ENCODE measurements around the gene BICC1.

The BICC1 gene

DNA sequence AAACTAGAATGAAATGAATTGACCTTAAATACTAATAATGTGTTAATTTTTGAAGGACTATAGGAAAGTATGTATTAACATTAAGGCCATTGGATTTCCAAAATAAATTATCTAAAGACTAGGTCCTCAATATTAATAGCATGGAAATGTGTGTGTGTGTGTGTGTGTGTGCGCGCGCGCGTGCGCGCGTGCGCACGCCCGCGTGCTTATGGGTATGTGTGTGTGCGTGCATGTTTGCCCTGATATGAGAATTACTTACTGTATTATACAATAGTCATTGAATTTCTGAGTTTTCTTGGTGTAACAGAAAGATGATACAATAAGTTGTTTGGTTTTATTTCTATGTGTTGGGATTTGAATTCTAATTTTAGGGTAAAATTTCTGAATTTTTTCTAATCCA lies 205.9 kb downstream of the BICC1 start:
- Histone ChIP-seq H3K9ac (ENCODE audit: low read length) (no peak overlapping the region), H3K9me3 (ENCODE audit: control insufficient read depth, low read length) (no peaks in the 10 kb centered on the region), H3K4me1 (ENCODE audit: control insufficient read depth, insufficient read depth, low read length) (peaks cover 27% of the 10 kb centered on the region), H3K4me3 (ENCODE audit: low read length) (no peak overlapping the region), H3K36me3 (ENCODE audit: control insufficient read depth, insufficient read depth, low read length, severe bottlenecking) (no peaks in the 10 kb centered on the region), H3K27me3 (replicated peaks; ENCODE audit: control insufficient read depth, insufficient read depth, low read length) (no peaks in the 10 kb centered on the region)
- no peak for DNase-seq (ENCODE audit: low read depth)

DNA sequence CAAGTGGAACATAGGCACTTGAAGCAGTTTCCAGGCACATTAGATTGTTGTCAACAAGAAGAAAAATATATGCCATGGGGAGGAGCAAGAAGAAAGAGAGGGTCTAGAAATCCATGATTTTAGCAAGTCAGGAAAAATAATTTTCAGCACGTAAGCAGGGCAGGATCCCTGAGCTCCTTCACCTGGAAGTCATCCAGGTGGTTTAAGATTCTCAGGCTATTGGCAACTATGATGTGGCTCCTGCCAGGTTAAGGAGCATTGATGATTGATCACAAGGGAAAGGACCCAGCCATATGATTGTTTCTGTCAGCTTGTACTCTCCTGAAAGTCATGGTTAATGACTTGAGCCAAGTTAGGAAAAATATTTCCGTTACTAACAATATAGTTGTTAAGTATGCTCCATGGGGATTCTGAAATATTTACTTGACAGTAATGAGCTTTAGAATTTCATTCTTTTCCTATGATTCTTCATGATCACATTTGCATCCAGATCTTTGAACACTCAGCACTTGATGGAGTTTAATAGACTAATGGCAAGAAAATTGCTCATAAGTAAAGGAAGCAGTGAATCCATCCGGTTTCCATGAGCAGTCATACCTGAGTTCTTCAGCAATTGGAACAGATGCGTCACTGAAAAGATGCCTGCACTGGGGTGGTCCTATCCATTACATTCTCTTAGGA lies 209.1 kb downstream of the BICC1 start:
- Histone ChIP-seq H3K9me3 (ENCODE audit: control insufficient read depth, low read length) (no peaks in the 10 kb centered on the region), H3K4me1 (ENCODE audit: control insufficient read depth, insufficient read depth, low read length) (peaks cover 19% of the 10 kb centered on the region), H3K27me3 (replicated peaks; ENCODE audit: control insufficient read depth, insufficient read depth, low read length) (no peaks in the 10 kb centered on the region), H3K4me3 (ENCODE audit: low read length) (no peak overlapping the region), H3K9ac (ENCODE audit: low read length) (no peak overlapping the region), H3K36me3 (ENCODE audit: control insufficient read depth, insufficient read depth, low read length, severe bottlenecking) (no peaks in the 10 kb centered on the region)
- no peak for DNase-seq (ENCODE audit: low read depth)

DNA sequence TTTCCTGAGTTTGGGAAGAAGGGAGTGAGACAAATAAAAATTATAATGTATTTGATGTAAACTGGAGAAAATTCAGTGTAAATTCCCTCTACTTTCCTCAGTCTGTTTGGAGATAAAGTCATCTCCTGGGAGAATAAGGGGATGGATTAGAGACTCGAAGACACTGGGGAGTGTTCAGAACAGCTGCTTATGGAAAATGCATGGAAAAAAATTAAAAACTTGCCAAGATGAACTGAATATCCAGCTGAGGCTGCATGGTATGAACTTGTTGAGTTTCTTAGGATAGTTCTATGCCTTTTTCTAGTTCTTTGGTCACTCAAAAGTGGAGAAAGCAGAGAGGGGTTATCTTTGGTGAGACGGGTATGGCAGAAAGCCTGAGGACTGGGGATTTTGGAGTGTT lies 210.5 kb downstream of the BICC1 start:
- Histone ChIP-seq H3K9me3 (ENCODE audit: control insufficient read depth, low read length) (no peaks in the 10 kb centered on the region), H3K9ac (ENCODE audit: low read length) (no peak overlapping the region), H3K4me1 (ENCODE audit: control insufficient read depth, insufficient read depth, low read length) (peaks cover 13% of the 10 kb centered on the region), H3K36me3 (ENCODE audit: control insufficient read depth, insufficient read depth, low read length, severe bottlenecking) (no peaks in the 10 kb centered on the region), H3K27me3 (replicated peaks; ENCODE audit: control insufficient read depth, insufficient read depth, low read length) (no peaks in the 10 kb centered on the region), H3K4me3 (ENCODE audit: low read length) (no peak overlapping the region)
- DNase-seq (ENCODE audit: low read depth), result no peak

- peaks cover 13% of the 10 kb centered on the region for H3K4me1 ChIP-seq (ENCODE audit: control insufficient read depth, insufficient read depth, low read length)
- H3K4me3 ChIP-seq (ENCODE audit: low read length), result no peak overlapping the region
- DNase-seq (ENCODE audit: low read depth), result no peak
- no peaks in the 10 kb centered on the region for H3K9me3 ChIP-seq (ENCODE audit: control insufficient read depth, low read length)
- H3K9ac ChIP-seq (ENCODE audit: low read length), result no peak overlapping the region
- H3K36me3 ChIP-seq (ENCODE audit: control insufficient read depth, insufficient read depth, low read length, severe bottlenecking), result no peaks in the 10 kb centered on the region
- H3K27me3 ChIP-seq (replicated peaks; ENCODE audit: control insufficient read depth, insufficient read depth, low read length), result no peaks in the 10 kb centered on the region
These were observed 211.3 kb downstream of the BICC1 start for GRCh38 chr10:58723966-58724365.

- no peak overlapping the region for H3K4me3 ChIP-seq (ENCODE audit: low read length)
- no peak overlapping the region for H3K9ac ChIP-seq (ENCODE audit: low read length)
- no peak for DNase-seq (ENCODE audit: low read depth)
- H3K4me1 ChIP-seq (ENCODE audit: control insufficient read depth, insufficient read depth, low read length), result peaks cover 13% of the 10 kb centered on the region
- H3K36me3 ChIP-seq (ENCODE audit: control insufficient read depth, insufficient read depth, low read length, severe bottlenecking), result no peaks in the 10 kb centered on the region
- no peaks in the 10 kb centered on the region for H3K9me3 ChIP-seq (ENCODE audit: control insufficient read depth, low read length)
- no peaks in the 10 kb centered on the region for H3K27me3 ChIP-seq (replicated peaks; ENCODE audit: control insufficient read depth, insufficient read depth, low read length)
These were observed 212.1 kb downstream of the BICC1 start for GRCh38 chr10:58724781-58725180.

- H3K9me3 ChIP-seq (ENCODE audit: control insufficient read depth, low read length), result no peaks in the 10 kb centered on the region
- no peaks in the 10 kb centered on the region for H3K27me3 ChIP-seq (replicated peaks; ENCODE audit: control insufficient read depth, insufficient read depth, low read length)
- H3K9ac ChIP-seq (ENCODE audit: low read length), result no peak overlapping the region
- H3K36me3 ChIP-seq (ENCODE audit: control insufficient read depth, insufficient read depth, low read length, severe bottlenecking), result peaks cover 4% of the 10 kb centered on the region
- no peak overlapping the region for H3K4me3 ChIP-seq (ENCODE audit: low read length)
- peaks cover 10% of the 10 kb centered on the region for H3K4me1 ChIP-seq (ENCODE audit: control insufficient read depth, insufficient read depth, low read length)
- DNase-seq (ENCODE audit: low read depth), result no peak
These were observed 213.2 kb downstream of the BICC1 start for GRCh38 chr10:58725901-58726300.

- Histone ChIP-seq H3K9ac (ENCODE audit: low read length) (no peak overlapping the region), H3K4me3 (ENCODE audit: low read length) (no peak overlapping the region), H3K9me3 (ENCODE audit: control insufficient read depth, low read length) (peaks cover 4% of the 10 kb centered on the region), H3K36me3 (ENCODE audit: control insufficient read depth, insufficient read depth, low read length, severe bottlenecking) (peaks cover 4% of the 10 kb centered on the region), H3K27me3 (replicated peaks; ENCODE audit: control insufficient read depth, insufficient read depth, low read length) (no peaks in the 10 kb centered on the region), H3K4me1 (ENCODE audit: control insufficient read depth, insufficient read depth, low read length) (peaks cover 7% of the 10 kb centered on the region)
- DNase-seq (ENCODE audit: low read depth), result no peak
These were observed 215.0 kb downstream of the BICC1 start for GRCh38 chr10:58727633-58728032.

GRCh38 chr10:58731276-58731675 lies 218.6 kb downstream of the BICC1 start:
- no peak for DNase-seq (ENCODE audit: low read depth)
- peaks cover 4% of the 10 kb centered on the region for H3K36me3 ChIP-seq (ENCODE audit: control insufficient read depth, insufficient read depth, low read length, severe bottlenecking)
- H3K4me1 ChIP-seq (ENCODE audit: control insufficient read depth, insufficient read depth, low read length), result peaks cover 27% of the 10 kb centered on the region
- no peaks in the 10 kb centered on the region for H3K27me3 ChIP-seq (replicated peaks; ENCODE audit: control insufficient read depth, insufficient read depth, low read length)
- H3K9me3 ChIP-seq (ENCODE audit: control insufficient read depth, low read length), result peaks cover 4% of the 10 kb centered on the region
- H3K4me3 ChIP-seq (ENCODE audit: low read length), result no peak overlapping the region
- no peak overlapping the region for H3K9ac ChIP-seq (ENCODE audit: low read length)

GRCh38 chr10:58733436-58733835 lies 220.8 kb downstream of the BICC1 start:
- DNase-seq (ENCODE audit: low read depth), result no peak

DNA sequence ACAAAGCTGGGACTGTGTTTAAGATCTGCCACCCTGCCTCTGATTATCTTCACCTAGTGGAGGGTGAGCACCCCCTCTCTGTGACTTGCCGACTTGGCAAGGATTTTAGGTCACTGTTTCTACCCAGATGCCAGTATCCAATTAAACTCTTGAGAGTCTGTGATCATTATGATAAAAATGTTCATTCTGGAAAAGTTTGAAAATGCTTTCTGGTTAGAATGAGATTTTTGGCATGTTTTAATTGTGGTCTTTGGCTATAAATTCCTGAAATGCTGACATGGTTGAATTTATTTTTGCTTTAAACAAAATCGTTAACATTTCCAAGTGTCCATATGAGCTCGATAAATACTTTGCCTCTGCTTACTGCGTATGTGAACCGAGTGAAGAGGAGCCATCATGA lies 221.4 kb downstream of the BICC1 start:
- peaks cover 27% of the 10 kb centered on the region for H3K4me1 ChIP-seq (ENCODE audit: control insufficient read depth, insufficient read depth, low read length)

More at GRCh38 chr10:58733436-58733835, 220.8 kb downstream of the BICC1 start:
- peaks cover 4% of the 10 kb centered on the region for H3K36me3 ChIP-seq (ENCODE audit: control insufficient read depth, insufficient read depth, low read length, severe bottlenecking)
- H3K9ac ChIP-seq (ENCODE audit: low read length), result no peak overlapping the region
- peaks cover 4% of the 10 kb centered on the region for H3K9me3 ChIP-seq (ENCODE audit: control insufficient read depth, low read length)
- no peaks in the 10 kb centered on the region for H3K27me3 ChIP-seq (replicated peaks; ENCODE audit: control insufficient read depth, insufficient read depth, low read length)
- H3K4me3 ChIP-seq (ENCODE audit: low read length), result no peak overlapping the region
- H3K4me1 ChIP-seq (ENCODE audit: control insufficient read depth, insufficient read depth, low read length), result peaks cover 27% of the 10 kb centered on the region

DNA sequence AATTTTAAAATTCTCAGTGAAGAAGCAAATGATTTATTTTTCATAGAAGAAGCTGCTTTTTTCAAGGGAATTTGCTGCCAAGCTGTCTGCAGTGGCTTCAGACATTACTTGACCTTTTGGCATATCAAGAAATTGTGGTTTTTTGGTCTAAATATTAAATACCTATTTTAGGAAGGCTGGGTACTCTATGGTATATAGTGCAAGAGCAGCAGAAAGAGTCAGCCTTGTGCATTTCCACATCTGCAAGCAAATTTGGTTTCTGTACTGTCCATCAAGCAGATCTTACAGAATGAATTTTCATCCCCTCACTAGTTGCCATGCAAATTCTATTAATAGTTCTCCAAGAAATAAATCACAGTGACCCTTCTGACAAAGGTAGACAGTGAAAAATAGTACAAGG lies 222.0 kb downstream of the BICC1 start:
- peaks cover 4% of the 10 kb centered on the region for H3K9me3 ChIP-seq (ENCODE audit: control insufficient read depth, low read length)
- peak overlapping the region; percentile 9 for H3K4me3 ChIP-seq (ENCODE audit: low read length)
- peak; percentile 31 for DNase-seq (ENCODE audit: low read depth)
- H3K4me1 ChIP-seq (ENCODE audit: control insufficient read depth, insufficient read depth, low read length), result peaks cover 27% of the 10 kb centered on the region
- peaks cover 4% of the 10 kb centered on the region for H3K36me3 ChIP-seq (ENCODE audit: control insufficient read depth, insufficient read depth, low read length, severe bottlenecking)
- H3K27me3 ChIP-seq (replicated peaks; ENCODE audit: control insufficient read depth, insufficient read depth, low read length), result no peaks in the 10 kb centered on the region
- H3K9ac ChIP-seq (ENCODE audit: low read length), result peak overlapping the region; percentile 30

More for the DNA sequence above, 221.4 kb downstream of the BICC1 start:
- H3K27me3 ChIP-seq (replicated peaks; ENCODE audit: control insufficient read depth, insufficient read depth, low read length), result no peaks in the 10 kb centered on the region
- peaks cover 4% of the 10 kb centered on the region for H3K9me3 ChIP-seq (ENCODE audit: control insufficient read depth, low read length)
- H3K36me3 ChIP-seq (ENCODE audit: control insufficient read depth, insufficient read depth, low read length, severe bottlenecking), result peaks cover 4% of the 10 kb centered on the region
- peak; percentile 60 for DNase-seq (ENCODE audit: low read depth)
- H3K4me3 ChIP-seq (ENCODE audit: low read length), result peak overlapping the region; percentile 9
- H3K9ac ChIP-seq (ENCODE audit: low read length), result peak overlapping the region; percentile 30

DNA sequence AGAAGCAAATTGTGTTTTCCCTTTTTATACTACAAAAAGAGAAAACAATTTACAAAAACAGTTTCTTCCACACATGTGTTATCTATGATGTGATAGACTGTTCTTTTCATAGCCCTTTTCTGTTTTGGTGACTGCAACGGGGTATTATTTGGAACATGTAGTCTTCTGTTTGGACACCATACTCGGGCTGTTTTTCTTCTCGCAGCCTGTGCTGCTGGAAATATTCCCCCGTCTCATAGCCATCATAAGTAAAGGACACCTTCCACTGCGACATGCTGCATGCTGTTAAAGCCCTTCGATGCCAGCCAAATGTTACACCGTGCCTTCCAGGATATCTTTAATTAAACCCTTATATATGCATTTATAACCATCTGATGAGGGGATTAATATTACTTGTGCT lies 222.4 kb downstream of the BICC1 start:
- H3K4me3 ChIP-seq (ENCODE audit: low read length), result peak overlapping the region; percentile 6
- H3K9ac ChIP-seq (ENCODE audit: low read length), result peak overlapping the region; percentile 27
- H3K9me3 ChIP-seq (ENCODE audit: control insufficient read depth, low read length), result peaks cover 4% of the 10 kb centered on the region
- H3K36me3 ChIP-seq (ENCODE audit: control insufficient read depth, insufficient read depth, low read length, severe bottlenecking), result peaks cover 4% of the 10 kb centered on the region
- peaks cover 27% of the 10 kb centered on the region for H3K4me1 ChIP-seq (ENCODE audit: control insufficient read depth, insufficient read depth, low read length)
- no peak for DNase-seq (ENCODE audit: low read depth)
- no peaks in the 10 kb centered on the region for H3K27me3 ChIP-seq (replicated peaks; ENCODE audit: control insufficient read depth, insufficient read depth, low read length)
